Activated CD4-positive, alpha-beta T cell treated with anti-CD3 and anti-CD28 coated beads, Interleukin-2, amount 10 ng/mL, durations not matched to agents 7 days and 5 days (primary cell): ENCODE measurements around the gene IL10. TPM values are rescaled to one million over a fixed set of nuclear protein-coding genes. Genes with fewer than 3 reads are reported as not detected.

Source experiments
- CTCF ChIA-PET: fragments of 350-600 bp; sonication (Branson Sonifier 250); formaldehyde crosslinking; loops from one replicate; lab custom pipeline; 2021; ENCODE audit warnings: antibody characterized with exemption; lab: Charles Lee
- POLR2A ChIA-PET: fragments of 350-600 bp; sonication (Branson Sonifier 250); formaldehyde crosslinking; loops from one replicate; lab custom pipeline; 2021; ENCODE audit warnings: antibody characterized with exemption; lab: Charles Lee
- DNase-seq: peaks from one replicate; pipeline ENCODE4 v3.0.0-alpha.2; 2020
- H3K27ac Mint-ChIP-seq: one replicate; pipeline ENCODE4 v1.8.0; 2021; ENCODE audit warnings: mild to moderate bottlenecking, moderate library complexity, mixed read lengths
- H3K27me3 Mint-ChIP-seq: one replicate; pipeline ENCODE4 v1.8.0; 2021; ENCODE audit warnings: mixed read lengths
- H3K36me3 Mint-ChIP-seq: one replicate; pipeline ENCODE4 v1.8.0; 2021; ENCODE audit warnings: low read depth, mixed read lengths
- H3K4me1 Mint-ChIP-seq: one replicate; pipeline ENCODE4 v1.8.0; 2021; ENCODE audit warnings: mixed read lengths
- H3K4me3 Mint-ChIP-seq: one replicate; pipeline ENCODE4 v1.8.0; 2021; ENCODE audit warnings: mild to moderate bottlenecking, moderate library complexity, mixed read lengths
- H3K9me3 Mint-ChIP-seq: one replicate; pipeline ENCODE4 v1.8.0; 2021; ENCODE audit warnings: mixed read lengths
- total RNA-seq, 2 experiments: library from RNA; stranded (reverse); gene quantifications; one replicate each; pipeline ENCODE4 v1.2.3, GENCODE V29; 2021

Gene IL10
- total RNA-seq, 2 experiments from 2014 or later, result 0.12 to 0.15 TPM

DNA sequence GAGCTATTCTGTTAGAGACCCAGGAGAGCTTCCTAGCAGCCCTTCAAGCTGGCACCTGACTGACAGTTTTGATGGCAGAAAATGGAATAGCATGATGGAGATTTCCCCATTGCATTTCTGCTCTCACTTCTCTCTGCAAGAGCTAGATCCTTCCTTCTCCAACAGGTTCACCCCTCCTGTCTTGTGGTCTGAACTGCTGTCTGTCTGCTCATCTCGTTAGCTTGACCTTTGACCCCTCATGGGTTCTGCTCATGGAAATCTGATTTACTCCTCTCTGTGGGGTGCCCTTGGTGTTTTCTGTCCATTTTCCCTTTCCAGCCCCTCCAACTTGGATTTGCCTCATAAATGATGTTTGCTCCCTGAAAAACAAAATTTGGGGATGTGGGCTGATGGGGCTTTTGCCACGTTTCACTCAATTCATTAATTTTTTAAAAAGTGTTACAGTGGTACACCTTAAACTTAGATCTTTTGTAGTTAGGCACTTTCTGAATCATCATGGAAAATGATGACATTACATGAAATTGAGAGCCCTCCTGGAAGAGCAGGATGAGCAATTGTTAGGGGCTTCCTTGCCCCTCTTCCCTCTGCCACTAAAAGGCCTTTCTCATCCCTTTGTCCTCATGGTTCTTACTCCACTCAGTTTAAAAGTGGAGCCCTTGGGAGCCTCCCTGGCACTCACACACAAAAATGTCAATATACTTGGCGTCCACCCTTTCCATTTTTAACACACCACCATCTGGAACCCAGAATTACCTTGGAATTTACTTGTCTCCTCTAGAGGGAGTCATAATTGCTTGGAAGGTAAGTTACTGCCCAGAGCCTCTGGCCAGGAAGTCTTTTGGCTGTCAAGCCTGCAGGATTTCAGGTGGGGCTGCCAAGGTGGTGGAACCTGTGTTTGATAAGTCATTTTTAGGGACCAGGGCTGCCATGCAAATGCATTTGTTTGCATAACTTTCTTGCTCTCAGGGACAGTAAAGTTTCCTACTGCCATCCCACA, 33.6 kb downstream of the IL10 start:
- H3K27ac Mint-ChIP-seq, result peak overlapping the region; percentile 85
- H3K4me3 Mint-ChIP-seq, result no peak overlapping the region
- no peaks in the 10 kb centered on the region for H3K9me3 Mint-ChIP-seq
- ChIA-PET CTCF (interaction anchor here (0.6 to 7.6 kb wide), 14 partner anchors 10 to 174 kb away, joined by 3 to 102 read pairs (median 4); no protein-coding TSS in a partner anchor), POLR2A (no interaction called here)
- H3K27me3 Mint-ChIP-seq, result no peaks in the 10 kb centered on the region
- H3K36me3 Mint-ChIP-seq, result peaks cover 19% of the 10 kb centered on the region
- peaks cover 77% of the 10 kb centered on the region for H3K4me1 Mint-ChIP-seq
- DNase-seq, result no peak

DNA sequence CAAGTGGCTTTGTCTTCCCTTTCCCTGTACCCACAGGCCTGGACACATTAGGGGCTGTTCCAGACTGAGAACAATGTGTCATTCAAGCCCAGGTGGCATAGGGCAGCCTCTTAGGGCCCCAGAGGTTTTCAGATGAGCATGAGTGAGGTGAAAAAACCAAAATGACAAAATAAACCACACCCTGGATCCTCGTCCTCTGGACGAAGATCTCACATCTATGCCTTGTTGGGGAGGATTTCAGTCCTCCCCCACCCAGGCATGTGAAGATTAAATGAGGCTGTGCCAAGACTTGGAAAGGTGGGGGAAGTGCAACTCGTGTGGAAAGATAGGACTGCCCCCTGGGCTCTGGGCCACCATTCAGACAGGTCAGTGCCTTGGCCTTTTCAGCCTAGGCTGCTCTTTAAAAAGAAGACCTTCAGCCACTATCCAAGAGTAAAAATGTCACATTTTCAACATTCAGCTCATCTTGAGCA, 34.5 kb downstream of the IL10 start:
- Mint-ChIP-seq H3K4me1 (peaks cover 69% of the 10 kb centered on the region), H3K4me3 (no peak overlapping the region), H3K27ac (peak overlapping the region; percentile 89), H3K36me3 (peaks cover 21% of the 10 kb centered on the region), H3K9me3 (no peaks in the 10 kb centered on the region), H3K27me3 (no peaks in the 10 kb centered on the region)
- no peak for DNase-seq
- CTCF ChIA-PET, result interaction anchor here (0.8 to 7.6 kb wide), 7 partner anchors 9 to 175 kb away, joined by 3 to 102 read pairs (median 3); no protein-coding TSS in a partner anchor
- POLR2A ChIA-PET, result no interaction called here

DNA sequence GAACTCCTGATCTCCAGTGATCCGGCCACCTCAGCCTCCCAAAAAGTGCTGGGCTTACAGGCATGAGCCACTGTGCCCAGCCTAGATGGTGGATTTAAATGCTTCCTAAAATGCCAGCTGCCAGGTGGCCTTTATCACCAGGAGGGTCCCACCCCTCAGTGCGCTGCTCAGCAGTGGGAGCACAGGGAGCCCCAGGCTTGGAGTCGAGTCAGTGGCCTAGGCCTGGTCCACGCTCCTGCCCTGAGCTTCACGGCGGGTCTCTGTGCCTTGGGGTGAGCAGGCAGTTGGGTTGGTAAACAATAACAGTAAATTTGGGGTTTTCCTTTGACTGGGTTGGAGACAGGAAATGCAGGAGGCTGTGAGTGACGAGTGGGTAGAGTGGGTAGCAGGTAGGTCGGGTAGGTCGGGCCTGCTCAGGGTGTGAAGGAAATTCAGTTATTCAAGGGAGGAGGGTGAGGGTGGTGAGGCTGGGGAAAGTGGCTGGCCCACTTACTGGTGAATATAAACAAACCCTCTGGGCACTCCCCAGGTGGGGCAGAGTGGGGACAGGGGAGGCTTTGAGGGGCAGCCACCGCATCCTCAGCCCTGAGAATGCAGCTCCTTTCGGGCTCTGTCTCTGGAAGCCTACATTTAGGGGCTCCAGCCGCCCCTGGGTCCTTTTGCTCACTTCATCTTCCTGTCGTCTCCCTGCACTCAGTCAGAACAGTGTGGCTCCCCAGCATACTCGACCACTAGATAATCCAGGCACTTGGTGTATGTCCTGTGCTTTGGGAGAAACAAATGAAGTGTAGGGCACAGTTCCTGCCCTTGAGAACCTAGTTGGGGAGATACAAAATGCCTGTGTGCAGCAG, 35.2 kb downstream of the IL10 start:
- Mint-ChIP-seq H3K36me3 (peaks cover 25% of the 10 kb centered on the region), H3K9me3 (no peaks in the 10 kb centered on the region), H3K4me1 (peaks cover 66% of the 10 kb centered on the region), H3K27me3 (no peaks in the 10 kb centered on the region), H3K4me3 (no peak overlapping the region), H3K27ac (peak overlapping the region; percentile 89)
- CTCF ChIA-PET, result interaction anchor here (0.9 to 7.6 kb wide), 10 partner anchors 8 to 179 kb away, joined by 3 to 102 read pairs (median 5); no protein-coding TSS in a partner anchor
- peak; percentile 51 for DNase-seq
- POLR2A ChIA-PET, result no interaction called here

DNA sequence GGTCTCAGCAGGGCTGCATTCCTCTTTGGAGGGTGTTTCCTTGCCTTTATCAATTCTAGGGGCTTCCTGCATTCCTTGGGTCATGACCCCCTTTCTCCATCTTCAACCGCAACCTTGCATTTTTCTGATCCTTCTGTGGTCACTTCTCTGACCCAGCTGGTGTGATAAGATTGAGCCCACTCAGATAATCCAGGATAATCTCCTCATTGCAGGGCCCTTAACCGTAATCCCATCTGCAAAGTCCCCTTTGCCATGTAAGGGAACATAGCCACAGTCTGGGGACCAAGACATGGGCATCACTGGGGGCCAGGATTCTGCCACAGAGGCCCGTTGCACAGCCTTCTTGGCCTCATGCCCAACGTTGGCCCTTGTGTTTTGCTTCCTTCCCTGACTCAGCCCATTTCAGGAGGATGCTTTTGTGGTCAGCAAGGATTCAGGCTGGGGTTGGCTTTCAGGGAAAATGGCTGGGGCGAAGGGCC, 36.7 kb downstream of the IL10 start:
- Mint-ChIP-seq H3K9me3 (no peaks in the 10 kb centered on the region), H3K27me3 (no peaks in the 10 kb centered on the region), H3K27ac (no peak overlapping the region), H3K4me1 (peaks cover 65% of the 10 kb centered on the region), H3K4me3 (no peak overlapping the region), H3K36me3 (peaks cover 30% of the 10 kb centered on the region)
- no peak for DNase-seq
- ChIA-PET POLR2A (no interaction called here), CTCF (interaction anchor here (0.6 to 7.6 kb wide), 22 partner anchors 9 to 594 kb away, joined by 3 to 102 read pairs (median 7); partner anchors contain the start of genes FCAMR, FCMR, IL10 and IL19)

DNA sequence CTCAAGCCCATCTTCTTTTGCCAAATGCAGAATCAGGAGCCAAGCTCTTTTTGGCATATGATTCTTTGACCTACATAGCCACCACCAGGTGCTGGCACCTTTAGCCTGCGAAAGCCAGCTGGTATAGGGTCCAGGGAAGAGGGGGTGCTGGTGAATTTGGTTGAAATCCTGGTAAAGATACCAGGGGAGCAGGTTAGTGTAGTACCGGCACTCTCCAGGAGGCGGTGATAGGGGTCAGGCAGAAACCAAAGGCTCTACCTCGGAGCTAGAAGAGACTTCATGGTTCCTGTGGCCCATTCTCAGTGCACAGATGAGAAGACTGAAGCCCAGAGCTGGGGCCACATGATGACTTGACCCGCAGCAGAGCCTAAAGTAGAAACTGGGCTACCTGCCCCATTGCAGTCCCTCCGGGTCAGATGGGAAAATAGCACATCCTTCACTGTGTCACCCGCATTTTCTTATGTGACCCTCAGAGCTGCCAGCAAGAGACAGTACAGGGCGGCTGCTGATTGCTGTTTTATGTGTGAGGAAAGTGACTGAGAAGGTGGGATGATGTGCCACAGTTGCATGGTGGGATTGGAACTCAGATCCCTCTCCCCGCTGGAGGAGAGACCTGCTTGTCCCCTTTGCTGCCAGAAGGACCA, 37.7 kb downstream of the IL10 start:
- Mint-ChIP-seq H3K27me3 (no peaks in the 10 kb centered on the region), H3K36me3 (peaks cover 37% of the 10 kb centered on the region), H3K4me3 (no peak overlapping the region), H3K4me1 (peaks cover 68% of the 10 kb centered on the region), H3K27ac (peak overlapping the region; percentile 78), H3K9me3 (no peaks in the 10 kb centered on the region)
- peak; percentile 80 for DNase-seq
- ChIA-PET CTCF (interaction anchor here (0.6 to 7.6 kb wide), 47 partner anchors 9 to 689 kb away, joined by 3 to 102 read pairs (median 4); partner anchors contain the start of genes FCMR, IL10, IL19 and PIGR), POLR2A (interaction anchor here (1.0 kb wide), 1 partner anchor 69 kb away, joined by 4 read pairs; no protein-coding TSS in a partner anchor)

DNA sequence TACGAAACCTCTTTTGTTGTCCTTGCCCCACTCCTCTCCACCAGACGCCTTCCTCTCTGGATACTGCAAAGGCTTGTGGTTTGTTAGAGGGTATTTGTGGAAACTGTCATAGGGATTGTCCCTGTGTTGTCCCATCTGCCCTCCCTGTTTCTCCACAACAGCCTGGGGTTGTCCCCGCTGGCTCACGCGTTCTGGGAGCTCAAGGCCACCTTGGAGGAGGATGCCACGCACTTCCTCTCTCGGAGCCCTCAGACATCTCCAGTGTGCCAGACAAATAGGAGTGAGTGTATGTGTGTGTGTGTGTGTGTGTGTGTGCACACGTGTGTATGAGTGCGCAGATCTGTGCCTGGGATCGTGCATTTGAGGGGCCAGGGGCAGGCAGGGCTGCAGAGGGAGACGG, 39.3 kb downstream of the IL10 start:
- Mint-ChIP-seq H3K4me3 (no peak overlapping the region), H3K9me3 (no peaks in the 10 kb centered on the region), H3K27me3 (no peaks in the 10 kb centered on the region), H3K36me3 (peaks cover 35% of the 10 kb centered on the region), H3K4me1 (peaks cover 60% of the 10 kb centered on the region), H3K27ac (no peak overlapping the region)
- DNase-seq, result no peak
- CTCF ChIA-PET, result interaction anchor here (1.1 to 7.6 kb wide), 7 partner anchors 11 to 199 kb away, joined by 3 to 102 read pairs (median 16); no protein-coding TSS in a partner anchor
- POLR2A ChIA-PET, result no interaction called here

DNA sequence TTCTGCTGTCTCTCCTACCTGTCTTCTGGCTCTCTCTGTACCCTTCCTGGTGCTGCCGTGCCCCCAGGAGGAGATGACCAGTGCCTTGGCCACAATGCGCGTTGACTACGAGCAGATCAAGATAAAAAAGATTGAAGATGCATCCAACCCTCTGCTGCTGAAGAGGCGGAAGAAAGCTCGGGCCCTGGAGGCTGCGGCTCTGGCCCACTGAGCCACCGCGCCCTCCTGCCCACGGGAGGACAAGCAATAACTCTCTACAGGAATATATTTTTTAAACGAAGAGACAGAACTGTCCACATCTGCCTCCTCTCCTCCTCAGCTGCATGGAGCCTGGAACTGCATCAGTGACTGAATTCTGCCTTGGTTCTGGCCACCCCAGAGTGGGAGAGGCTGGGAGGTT, 39.8 kb downstream of the IL10 start:
- Mint-ChIP-seq H3K4me1 (peaks cover 55% of the 10 kb centered on the region), H3K4me3 (no peak overlapping the region), H3K27ac (no peak overlapping the region), H3K36me3 (peaks cover 35% of the 10 kb centered on the region), H3K9me3 (no peaks in the 10 kb centered on the region), H3K27me3 (no peaks in the 10 kb centered on the region)
- no peak for DNase-seq
- POLR2A ChIA-PET, result no interaction called here
- CTCF ChIA-PET, result interaction anchor here (1.1 to 7.6 kb wide), 3 partner anchors 12 to 184 kb away, joined by 3 to 102 read pairs (median 20); no protein-coding TSS in a partner anchor

DNA sequence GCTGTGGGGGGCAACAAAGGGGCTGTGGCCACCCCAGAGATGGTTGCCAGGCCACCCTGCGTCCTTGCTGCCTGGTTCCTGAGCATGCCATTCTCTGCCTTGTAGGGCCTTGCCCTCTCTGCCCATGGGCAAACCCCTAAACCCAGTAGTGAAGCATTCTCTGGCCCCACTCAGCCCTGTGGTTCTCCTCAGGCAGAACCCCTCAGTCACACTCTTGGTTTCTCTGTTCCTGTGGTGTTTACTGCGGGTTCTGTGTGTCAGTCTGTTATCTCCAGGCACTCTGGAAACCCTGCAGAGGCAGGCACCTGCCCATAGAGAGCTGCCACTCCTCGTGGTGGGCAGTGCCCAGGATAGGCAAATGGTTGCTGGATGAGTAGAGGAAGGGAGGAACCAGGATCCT, 42.8 kb downstream of the IL10 start:
- no peak overlapping the region for H3K4me3 Mint-ChIP-seq
- ChIA-PET POLR2A (no interaction called here), CTCF (interaction anchor here (1.5 kb wide), 1 partner anchor 27 kb away, joined by 3 read pairs; no protein-coding TSS in a partner anchor)
- peaks cover 50% of the 10 kb centered on the region for H3K4me1 Mint-ChIP-seq
- no peaks in the 10 kb centered on the region for H3K27me3 Mint-ChIP-seq
- DNase-seq, result no peak
- H3K27ac Mint-ChIP-seq, result no peak overlapping the region
- H3K36me3 Mint-ChIP-seq, result peaks cover 27% of the 10 kb centered on the region
- no peaks in the 10 kb centered on the region for H3K9me3 Mint-ChIP-seq

DNA sequence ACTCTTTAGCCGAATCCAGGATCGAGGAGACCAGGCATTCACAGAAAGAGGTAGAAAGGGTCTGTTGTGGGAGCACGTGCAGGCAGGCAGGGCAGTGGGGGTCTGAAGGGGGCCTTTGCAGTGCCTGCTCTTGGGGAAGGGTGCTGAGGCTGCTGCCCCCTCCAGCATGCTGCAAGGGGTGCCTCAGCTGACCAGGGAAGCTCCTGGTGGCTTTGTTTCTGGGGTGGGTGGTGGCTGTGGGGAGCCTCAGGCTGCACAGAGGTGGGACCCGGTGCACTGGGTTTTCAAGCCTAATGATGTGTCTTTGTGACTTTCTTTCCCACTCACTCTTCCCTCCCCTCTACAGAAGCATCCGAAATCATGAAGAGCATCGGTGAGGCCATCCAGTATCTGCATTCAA, 43.2 kb downstream of the IL10 start:
- Mint-ChIP-seq H3K27me3 (no peaks in the 10 kb centered on the region), H3K9me3 (no peaks in the 10 kb centered on the region), H3K27ac (peak overlapping the region; percentile 36), H3K4me1 (peaks cover 47% of the 10 kb centered on the region), H3K36me3 (peaks cover 23% of the 10 kb centered on the region), H3K4me3 (no peak overlapping the region)
- no peak for DNase-seq
- POLR2A ChIA-PET, result no interaction called here
- CTCF ChIA-PET, result interaction anchor here (1.0 to 4.3 kb wide), 3 partner anchors 9 to 179 kb away, joined by 3 to 23 read pairs (median 4); no protein-coding TSS in a partner anchor

DNA sequence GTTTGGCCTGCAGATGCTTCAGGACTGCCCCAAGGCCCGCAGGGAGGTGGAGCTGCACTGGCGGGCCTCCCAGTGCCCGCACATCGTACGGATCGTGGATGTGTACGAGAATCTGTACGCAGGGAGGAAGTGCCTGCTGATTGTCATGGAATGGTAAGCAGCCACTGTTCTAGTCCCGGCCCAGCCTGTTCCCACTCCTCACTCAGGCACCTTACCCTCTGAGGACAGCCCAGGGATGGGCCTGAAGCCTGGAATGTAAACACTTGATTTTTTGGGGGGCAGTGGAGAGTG, 43.7 kb downstream of the IL10 start:
- POLR2A ChIA-PET, result no interaction called here
- peaks cover 49% of the 10 kb centered on the region for H3K4me1 Mint-ChIP-seq
- CTCF ChIA-PET, result interaction anchor here (1.0 to 4.3 kb wide), 3 partner anchors 9 to 179 kb away, joined by 3 to 23 read pairs (median 4); no protein-coding TSS in a partner anchor

DNA sequence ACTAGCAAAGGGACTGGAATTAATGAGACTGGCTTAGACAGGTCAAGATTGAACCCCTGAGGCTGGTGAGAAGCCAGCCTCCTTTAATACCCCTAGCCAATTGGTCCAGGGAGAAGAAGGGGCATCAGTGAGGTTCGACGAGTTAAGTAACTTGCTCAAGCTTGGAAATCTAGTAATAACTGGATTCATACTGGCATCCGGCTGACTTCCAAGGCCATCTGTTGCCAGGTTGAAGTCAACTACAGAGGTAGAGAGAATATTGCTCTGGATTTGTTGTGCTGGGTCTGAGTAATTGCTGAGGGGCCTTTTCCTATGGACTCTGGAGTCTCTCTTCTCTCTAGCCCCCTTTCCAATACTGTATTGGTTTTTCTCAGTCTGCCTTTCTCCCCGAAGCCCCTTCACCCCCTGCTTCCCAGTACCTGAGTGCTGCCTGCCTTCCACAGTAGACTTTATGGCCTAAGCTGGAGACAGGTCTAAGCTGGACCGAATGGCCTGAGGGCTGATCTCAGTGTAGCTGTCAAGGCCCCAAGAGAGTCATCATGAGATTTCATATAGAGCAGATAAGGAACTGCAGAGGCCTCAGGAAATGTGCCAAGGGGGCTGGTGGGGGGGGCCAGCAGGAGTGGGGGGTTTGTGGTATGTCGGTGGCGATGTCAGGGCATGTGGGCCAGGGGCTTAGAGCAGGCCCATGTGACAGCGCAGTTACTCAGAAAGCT, 44.2 kb downstream of the IL10 start:
- POLR2A ChIA-PET, result no interaction called here
- peaks cover 49% of the 10 kb centered on the region for H3K4me1 Mint-ChIP-seq
- no peak overlapping the region for H3K4me3 Mint-ChIP-seq

More for the DNA sequence above, 43.7 kb downstream of the IL10 start:
- Mint-ChIP-seq H3K36me3 (peaks cover 22% of the 10 kb centered on the region), H3K4me3 (no peak overlapping the region), H3K27me3 (no peaks in the 10 kb centered on the region), H3K27ac (peak overlapping the region; percentile 36), H3K9me3 (no peaks in the 10 kb centered on the region)
- no peak for DNase-seq

More for the DNA sequence above, 44.2 kb downstream of the IL10 start:
- DNase-seq, result no peak
- Mint-ChIP-seq H3K9me3 (no peaks in the 10 kb centered on the region), H3K27ac (no peak overlapping the region), H3K27me3 (no peaks in the 10 kb centered on the region), H3K36me3 (peaks cover 20% of the 10 kb centered on the region)
- CTCF ChIA-PET, result interaction anchor here (1.0 to 4.3 kb wide), 5 partner anchors 10 to 179 kb away, joined by 3 to 23 read pairs (median 5); no protein-coding TSS in a partner anchor
